HepG2 (cell line): Measurements from ENCODE around the gene AP4E1. TPM values are rescaled to one million over a fixed set of nuclear protein-coding genes. Genes with fewer than 3 reads are reported as not detected.

ENCODE experiments used
- ATAC-seq: fragments of 200-7000 bp; cut with Tn5 transposase; 3 replicates; pipeline ENCODE4 v1.9.1; 2020; ENCODE audit warnings: mild to moderate bottlenecking, moderate library complexity
- BruUV-seq: library from RNA; stranded (reverse); fragments of 400-500 nt; replicated peaks from 2 replicates; lab custom pipeline; 2021; lab: Mats Ljungman, UMichigan
- CTCF ChIA-PET: fragments of 300-600 bp; formaldehyde crosslinking; extraction: SDS; loops from one replicate; lab custom pipeline; 2021; ENCODE audit warnings: low total read pairs, inconsistent platforms, low intra/inter-chr PET ratio; lab: Yijun Ruan, JAX
- POLR2A ChIA-PET: fragments of 350-600 bp; sonication (Branson Sonifier 250); formaldehyde crosslinking; loops from one replicate; lab custom pipeline; 2020; ENCODE audit warnings: antibody characterized with exemption, inconsistent platforms; lab: Yijun Ruan, JAX
- DNase-seq: peaks from one replicate; pipeline ENCODE4 v3.0.0-alpha.2; 2015; ENCODE audit warnings: low spot score
- FAIRE-seq: peaks from 3 replicates; lab custom pipeline; 2011; peaks lifted over from hg19 to GRCh38; lab: Jason Lieb, UNC
- H2AFZ ChIP-seq: one replicate; pipeline ENCODE4 v1.6.1; 2011; ENCODE audit warnings: low read length, inconsistent platforms
- H3K27ac ChIP-seq: fragments of 300-600 bp; 3 replicates; pipeline ENCODE4 v1.8.0; 2011; ENCODE audit warnings: mixed run types, mild to moderate bottlenecking, mixed read lengths, low read length, inconsistent platforms; ENCODE audit not compliant: insufficient read depth; ENCODE audit errors: extremely low read length
- H3K27me3 ChIP-seq, 2 experiments: fragments of 200-600 bp in 1 of 2; 2 replicates in 1 of 2; 3 replicates in 1 of 2; pipeline versions ENCODE4 v1.6.0 to v1.8.0; 2011; ENCODE audit warnings: low read length in 2 of 2, mild to moderate bottlenecking in 2 of 2, moderate library complexity in 2 of 2, inconsistent platforms in 1 of 2; ENCODE audit not compliant: insufficient read depth in 2 of 2, control insufficient read depth in 1 of 2
- H3K36me3 ChIP-seq, 2 experiments: fragments of 200-600 bp in 1 of 2; replicated peaks in 1 of 2; 2 replicates in 1 of 2; 3 replicates in 1 of 2; pipeline versions ENCODE4 v1.5.1 to v1.8.0; 2011; ENCODE audit warnings: low read length in 2 of 2, inconsistent platforms in 1 of 2; ENCODE audit not compliant: insufficient read depth in 2 of 2, control insufficient read depth in 1 of 2
- H3K4me1 ChIP-seq: 2 replicates; pipeline ENCODE4 v1.5.1; 2012; ENCODE audit warnings: low read length, inconsistent platforms; ENCODE audit not compliant: insufficient read depth
- H3K4me2 ChIP-seq: 2 replicates; pipeline ENCODE4 v1.6.0; 2011; ENCODE audit warnings: low read depth, low read length, inconsistent platforms
- H3K4me3 ChIP-seq, 3 experiments: fragments of 200-600 bp in 1 of 3; sonication (generic), shearing (Covaris generic) in 1 of 3; replicated peaks in 1 of 3; 2 replicates each; pipeline ENCODE4 v1.5.1; 2011 to 2016; ENCODE audit warnings: low read length in 3 of 3, inconsistent platforms in 2 of 3, low read depth in 2 of 3, mild to moderate bottlenecking in 2 of 3, control low read depth in 1 of 3, mixed read lengths in 1 of 3; ENCODE audit not compliant: insufficient read depth in 1 of 3
- H3K79me2 ChIP-seq: one replicate; pipeline ENCODE4 v1.6.1; 2011; ENCODE audit warnings: low read length, inconsistent platforms; ENCODE audit not compliant: insufficient read depth
- H3K9ac ChIP-seq: 2 replicates; pipeline ENCODE4 v1.6.0; 2011; ENCODE audit warnings: mild to moderate bottlenecking, low read depth, low read length, inconsistent platforms; ENCODE audit not compliant: insufficient read depth
- H3K9me3 ChIP-seq: 2 replicates; pipeline ENCODE4 v1.5.1; 2012; ENCODE audit warnings: mild to moderate bottlenecking, low read length
- H4K20me1 ChIP-seq: 2 replicates; pipeline ENCODE4 v1.6.0; 2011; ENCODE audit warnings: inconsistent platforms, mild to moderate bottlenecking, low read length, moderate library complexity; ENCODE audit not compliant: insufficient read depth
- AFF4 ChIP-seq: sonication (generic); formaldehyde crosslinking; IDR thresholded peaks from 2 replicates; pipeline ENCODE4 v1.4.0; 2020; ENCODE audit warnings: missing genetic modification reagents
- CHD2 ChIP-seq: IDR thresholded peaks from 2 replicates; pipeline ENCODE4 v1.6.1; 2011; ENCODE audit warnings: low read depth, low read length, improper control_type of control experiment
- CHD4 ChIP-seq: fragments of 200-600 bp; sonication (generic); IDR thresholded peaks from 2 replicates; pipeline ENCODE4 v1.7.0; 2017; ENCODE audit warnings: mild to moderate bottlenecking, low read length, borderline replicate concordance
- MAFF ChIP-seq: IDR thresholded peaks from 2 replicates; pipeline ENCODE4 v1.6.1; 2011; ENCODE audit warnings: low read depth, low read length, improper control_type of control experiment
- NFRKB ChIP-seq: fragments of 450-650 bp; IDR thresholded peaks from 2 replicates; pipeline ENCODE4 v1.6.1; 2017
- NR1H2 ChIP-seq: sonication (generic); formaldehyde crosslinking; IDR thresholded peaks from 2 replicates; pipeline ENCODE4 v1.8.1; 2022; ENCODE audit warnings: low read depth, missing genetic modification reagents, borderline replicate concordance
- PLRG1 ChIP-seq: fragments of 450-650 bp; conservative IDR thresholded peaks from 2 replicates; pipeline ENCODE4 v1.6.1; 2016
- RBM39 ChIP-seq: fragments of 200-400 bp; formaldehyde crosslinking; IDR thresholded peaks from one replicate; pipeline ENCODE4 v1.6.1; 2018; ENCODE audit warnings: antibody characterized with exemption, mild to moderate bottlenecking, low read depth, low read length; ENCODE audit not compliant: poor library complexity, severe bottlenecking
- SETDB1 ChIP-seq: sonication (generic); formaldehyde crosslinking; IDR thresholded peaks from 2 replicates; pipeline ENCODE4 v1.5.1; 2020; ENCODE audit warnings: missing genetic modification reagents, mild to moderate bottlenecking, borderline replicate concordance
- TFE3 ChIP-seq: IDR thresholded peaks from 2 replicates; pipeline ENCODE4 v1.6.1; 2016
- ZNF10 ChIP-seq: sonication (generic); formaldehyde crosslinking; IDR thresholded peaks from 2 replicates; pipeline ENCODE4 v1.4.0; 2020; ENCODE audit warnings: mild to moderate bottlenecking, low read depth, missing genetic modification reagents, borderline replicate concordance
- ZNF207 ChIP-seq: fragments of 450-650 bp; IDR thresholded peaks from 2 replicates; pipeline ENCODE4 v1.6.1; 2016; ENCODE audit warnings: antibody characterized with exemption, borderline replicate concordance
- ZNF564 ChIP-seq: sonication (generic); formaldehyde crosslinking; IDR thresholded peaks from 2 replicates; pipeline ENCODE4 v1.8.1; 2023; ENCODE audit warnings: mild to moderate bottlenecking, missing genetic modification reagents
- ZNF619 ChIP-seq: sonication (generic); formaldehyde crosslinking; IDR thresholded peaks from 2 replicates; pipeline ENCODE4 v1.4.0; 2020; ENCODE audit warnings: mild to moderate bottlenecking, missing genetic modification reagents
- ZSCAN31 ChIP-seq: sonication (generic); formaldehyde crosslinking; IDR thresholded peaks from 2 replicates; pipeline ENCODE4 v1.5.0; 2020; ENCODE audit warnings: low read depth, mild to moderate bottlenecking, missing genetic modification reagents
- WGBS: methylation state at CpG from one replicate; pipeline ENCODE4 v1.1.6; 2017; ENCODE audit warnings: low lambda C conversion rate; 5-methylcytosine and 5-hydroxymethylcytosine counted together
- in situ Hi-C: cut with HindIII; loops from 2 replicates; pipeline ENCODE4 v1.10.0; 2017; ENCODE audit warnings: low pct_unique_long_range_greater_than_20kb; ENCODE audit not compliant: extremely low pct_ligation_motif_present
- intact Hi-C: fragments of 100-400 bp; cut with micrococcal nuclease; formaldehyde crosslinking; loops from one replicate; pipeline ENCODE4 v1.10.0; 2022; ENCODE audit not compliant: unreplicated experiment
- polyA plus RNA-seq, 8 experiments: library from polyadenylated mRNA; depleted of rRNA in 3 of 8; stranded (reverse) in 7 of 8; unstranded in 1 of 8; fragments of >200 nt; fragmentation: Illumina TruSeq in 4 of 8; extraction: Trizol in 4 of 8; gene quantifications; 2 replicates each; pipeline versions ENCODE4 v1.2.1 to v1.2.3, GENCODE V29; 2011 to 2016; ENCODE audit warnings: low read depth in 4 of 8, missing spikeins in 1 of 8, mixed read lengths in 1 of 8; ENCODE audit not compliant: insufficient read depth in 1 of 8
- total RNA-seq, 5 experiments: library from RNA; depleted of rRNA; stranded (reverse); fragments of >200 nt; fragmentation: Illumina TruSeq; extraction: Trizol; gene quantifications; 2 replicates each; pipeline ENCODE4 v1.2.3, GENCODE V29; 2016; ENCODE audit warnings: low read depth in 1 of 5

Gene AP4E1
- total and polyA plus RNA-seq, 2 of the 13 experiments (the other 11 are each of a cell fraction or from before 2014, with no cell fraction given): 2.2 to 7.8 TPM

GRCh38 chr15:50929062-50929461, 20.6 kb downstream of the AP4E1 start:
- no peak overlapping the region for H3K9ac ChIP-seq
- peaks cover 1 to 33% of the 10 kb centered on the region in 2 experiments for H3K36me3 ChIP-seq
- CTCF ChIA-PET: no interaction called here
- no peak for ATAC-seq
- no peak overlapping the region for H3K4me3 ChIP-seq
- no peaks in the 10 kb centered on the region for H3K79me2 ChIP-seq
- WGBS: 100% methylated on average over 1 of the region's 1 CpG
- intact Hi-C loops (no loop called here), in situ Hi-C loops (no loop called here)
- no peak overlapping the region for H3K4me2 ChIP-seq
- POLR2A ChIA-PET: no interaction called here
- no peaks in the 10 kb centered on the region for H3K4me1 ChIP-seq
- no peak overlapping the region for H2AFZ ChIP-seq
- no peaks in the 10 kb centered on the region for H4K20me1 ChIP-seq
- DNase-seq: no peak
- no peak for TF ChIP-seq ZNF619 (CRISPR knock-in tag)
- TF ChIP-seq SETDB1 (CRISPR knock-in tag): no peak
- TF ChIP-seq NFRKB: no peak
- no peak for TF ChIP-seq ZNF564 (CRISPR knock-in tag)
- TF ChIP-seq ZNF207: no peak
- no peak for TF ChIP-seq ZNF10 (CRISPR knock-in tag)
- 0 out of 2 replicates have a peak, but pooled peaks have one; percentile 16 for TF ChIP-seq MAFF
- H3K27me3 ChIP-seq: no peaks in the 10 kb centered on the region
- H3K9me3 ChIP-seq: no peaks in the 10 kb centered on the region
- no peak for FAIRE-seq
- H3K27ac ChIP-seq: no peak overlapping the region
- no TSS peak for BruUV-seq

- Histone ChIP-seq H3K27ac (no peak overlapping the region), H3K4me2 (no peak overlapping the region), H3K36me3 (peaks cover 1 to 33% of the 10 kb centered on the region in 2 experiments), H3K4me1 (no peaks in the 10 kb centered on the region), H3K9ac (no peak overlapping the region), H2AFZ (no peak overlapping the region), H3K9me3 (no peaks in the 10 kb centered on the region), H4K20me1 (no peaks in the 10 kb centered on the region), H3K79me2 (no peaks in the 10 kb centered on the region), H3K4me3 (no peak overlapping the region), H3K27me3 (no peaks in the 10 kb centered on the region)
- POLR2A ChIA-PET: no interaction called here
- no peak for DNase-seq
- no peak for FAIRE-seq
- WGBS: 100% methylated on average over 1 of the region's 1 CpG
- CTCF ChIA-PET: no interaction called here
- intact Hi-C loops (no loop called here), in situ Hi-C loops (no loop called here)
- BruUV-seq: no TSS peak
- no peak for ATAC-seq
- TF ChIP-seq PLRG1 (no peak), CHD4 (no peak), ZSCAN31 (CRISPR knock-in tag) (no peak), AFF4 (CRISPR knock-in tag) (no peak), NR1H2 (no peak), TFE3 (CRISPR knock-in tag) (no peak), RBM39 (no peak), CHD2 (no peak)
Measured at GRCh38 chr15:50930792-50931191, 22.3 kb downstream of the AP4E1 start.
